ENCODE data around the gene MAP3K5.
A peak's percentile ranks its signal among the peaks of the same experiment; 100 is the strongest.

The MAP3K5 gene

DNA sequence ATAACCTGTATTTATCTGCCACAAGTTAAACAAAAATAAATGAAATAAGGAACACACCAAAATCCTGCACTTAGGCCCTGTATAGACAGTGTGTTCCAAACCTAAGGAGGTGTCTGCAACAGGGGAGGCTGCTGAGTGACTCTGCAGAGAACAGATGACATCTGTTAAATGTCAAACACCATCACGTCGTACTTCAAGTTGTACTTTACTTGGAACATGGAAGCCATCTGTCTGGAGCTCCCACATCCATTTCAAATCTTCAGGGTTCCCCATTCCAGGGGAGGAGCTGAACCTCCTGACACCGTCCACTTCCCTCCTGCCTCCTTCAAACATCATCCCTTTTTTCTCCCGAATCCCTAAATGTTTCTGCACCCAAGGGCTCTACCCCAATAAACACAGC is 240.2 kb downstream of the MAP3K5 start:
- no peak overlapping the region for H3K4me3 ChIP-seq (replicated peaks; ENCODE audit: low read depth, low read length)
- TF ChIP-seq, protein P1, sequence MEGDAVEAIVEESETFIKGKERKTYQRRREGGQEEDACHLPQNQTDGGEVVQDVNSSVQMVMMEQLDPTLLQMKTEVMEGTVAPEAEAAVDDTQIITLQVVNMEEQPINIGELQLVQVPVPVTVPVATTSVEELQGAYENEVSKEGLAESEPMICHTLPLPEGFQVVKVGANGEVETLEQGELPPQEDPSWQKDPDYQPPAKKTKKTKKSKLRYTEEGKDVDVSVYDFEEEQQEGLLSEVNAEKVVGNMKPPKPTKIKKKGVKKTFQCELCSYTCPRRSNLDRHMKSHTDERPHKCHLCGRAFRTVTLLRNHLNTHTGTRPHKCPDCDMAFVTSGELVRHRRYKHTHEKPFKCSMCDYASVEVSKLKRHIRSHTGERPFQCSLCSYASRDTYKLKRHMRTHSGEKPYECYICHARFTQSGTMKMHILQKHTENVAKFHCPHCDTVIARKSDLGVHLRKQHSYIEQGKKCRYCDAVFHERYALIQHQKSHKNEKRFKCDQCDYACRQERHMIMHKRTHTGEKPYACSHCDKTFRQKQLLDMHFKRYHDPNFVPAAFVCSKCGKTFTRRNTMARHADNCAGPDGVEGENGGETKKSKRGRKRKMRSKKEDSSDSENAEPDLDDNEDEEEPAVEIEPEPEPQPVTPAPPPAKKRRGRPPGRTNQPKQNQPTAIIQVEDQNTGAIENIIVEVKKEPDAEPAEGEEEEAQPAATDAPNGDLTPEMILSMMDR (IDR thresholded peaks at IDR 0.05; ENCODE audit: low read length, missing control alignments): no peak
- no peak for DNase-seq (ENCODE audit: low read depth)

DNA sequence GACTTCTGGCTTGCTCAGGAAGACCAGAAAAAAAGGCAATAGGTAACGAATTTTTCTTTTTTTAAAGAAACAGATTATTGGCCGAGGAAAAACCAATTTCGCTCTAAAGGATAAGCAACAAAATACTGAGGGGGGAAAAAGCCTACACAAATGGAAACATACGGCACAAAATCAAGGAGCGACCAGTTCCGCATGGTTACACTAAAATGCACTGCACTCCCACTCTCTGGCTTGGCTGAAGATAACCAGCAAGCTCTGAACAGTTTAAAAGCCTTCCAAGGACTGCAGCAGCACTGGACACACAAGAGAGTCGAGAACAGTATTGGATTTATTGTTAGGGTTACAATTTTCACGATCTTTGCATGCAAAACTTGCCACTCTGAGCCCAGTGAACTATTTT is 241.2 kb downstream of the MAP3K5 start:
- TF ChIP-seq, protein P1 (IDR thresholded peaks at IDR 0.05; ENCODE audit: low read length, missing control alignments): no peak
- no peak overlapping the region for H3K4me3 ChIP-seq (replicated peaks; ENCODE audit: low read depth, low read length)
- no peak for DNase-seq (ENCODE audit: low read depth)

DNA sequence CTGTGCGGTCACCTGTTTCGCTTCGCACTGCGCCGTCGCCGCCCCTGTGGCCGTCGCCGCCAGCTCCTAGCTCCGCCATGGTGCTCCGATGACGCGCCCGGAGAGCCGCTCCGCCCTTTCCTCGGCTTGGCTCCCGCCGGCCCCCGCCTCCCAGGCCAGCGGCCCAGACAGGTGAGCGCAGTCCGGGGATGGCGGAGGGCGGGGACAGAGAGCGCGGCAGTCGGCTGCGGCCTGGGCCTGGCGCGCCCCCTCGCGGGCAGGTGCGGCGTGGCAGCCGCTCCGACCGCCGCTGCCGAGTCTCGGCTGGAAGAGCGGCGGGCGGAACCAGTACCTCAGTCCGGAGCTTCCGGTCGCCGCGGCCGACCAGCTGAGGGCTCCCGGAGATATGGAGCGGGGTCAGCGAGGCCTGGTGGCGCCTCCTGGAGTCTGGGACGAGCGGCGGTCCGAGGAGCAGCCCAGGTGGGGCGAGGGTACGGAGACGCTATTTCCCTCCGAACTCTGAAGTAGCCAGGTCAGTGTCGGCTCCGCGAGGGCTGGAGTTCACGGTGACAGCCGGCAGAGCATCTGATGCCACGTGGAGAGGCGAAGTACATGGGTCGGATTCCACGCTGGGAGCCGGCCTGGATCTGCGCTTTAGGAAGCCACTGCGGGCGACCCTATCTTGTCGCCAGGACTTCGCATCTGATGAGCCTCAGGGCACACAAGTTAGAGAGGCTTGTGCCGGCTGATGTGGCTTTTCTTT is 241.8 kb downstream of the MAP3K5 start, which contains the start of gene MAP7:
TSS of gene MAP7 (minus strand) at position 93 of the 742 bp plus-strand sequence. CDS start at position 79, 14 bp downstream.
- TF ChIP-seq, protein P1 (IDR thresholded peaks at IDR 0.05; ENCODE audit: low read length, missing control alignments): peak; percentile 7
- peak within 1 kb of the TSS; percentile 54 for H3K4me3 ChIP-seq (replicated peaks; ENCODE audit: low read depth, low read length)
- DNase-seq (ENCODE audit: low read depth): no peak

- H3K4me3 ChIP-seq (replicated peaks; ENCODE audit: low read depth, low read length): peak overlapping the region; percentile 54
- TF ChIP-seq, protein P1 (IDR thresholded peaks at IDR 0.05; ENCODE audit: low read length, missing control alignments): no peak
- no peak for DNase-seq (ENCODE audit: low read depth)
Measured at GRCh38 chr6:136550045-136550329, 242.3 kb downstream of the MAP3K5 start.

- no peak for DNase-seq (ENCODE audit: low read depth)
- peak overlapping the region; percentile 38 for H3K4me3 ChIP-seq (replicated peaks; ENCODE audit: low read depth, low read length)
Measured at GRCh38 chr6:136549300-136550044, 242.8 kb downstream of the MAP3K5 start.

DNA sequence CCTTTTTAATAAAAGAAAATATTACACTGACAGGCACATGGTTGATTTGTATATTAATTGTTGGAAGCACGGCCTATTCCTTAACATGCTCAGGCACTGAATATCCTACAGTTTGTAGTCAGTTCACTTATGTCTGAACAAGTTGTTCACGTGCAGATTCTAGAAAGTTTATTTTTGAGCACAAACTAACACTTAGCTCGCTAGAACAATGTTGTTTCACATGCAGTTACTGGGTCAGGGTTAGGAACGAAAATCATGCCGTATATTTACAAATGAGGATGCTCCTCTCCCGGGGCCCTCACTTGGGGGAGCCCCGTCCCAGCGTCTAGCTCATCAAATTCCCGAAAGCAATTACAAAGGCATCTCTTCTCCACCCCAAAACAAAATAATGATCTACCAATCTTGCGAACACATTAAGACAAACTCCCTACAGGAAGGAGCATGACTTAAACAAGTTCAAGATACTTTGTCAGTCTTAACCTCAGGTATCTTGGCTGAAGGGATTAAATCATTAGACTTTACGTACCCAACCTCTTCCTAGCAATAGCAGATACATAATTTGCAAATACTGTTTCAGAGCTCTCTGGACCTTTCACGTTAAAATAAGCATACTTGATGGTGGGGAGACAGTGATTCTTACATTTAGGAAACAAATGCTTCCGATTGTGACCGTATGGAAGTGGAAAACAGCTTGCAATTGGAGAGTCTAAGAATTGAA is 243.5 kb downstream of the MAP3K5 start:
- DNase-seq (ENCODE audit: low read depth): no peak
- H3K4me3 ChIP-seq (replicated peaks; ENCODE audit: low read depth, low read length): no peak overlapping the region
- TF ChIP-seq, protein P1 (IDR thresholded peaks at IDR 0.05; ENCODE audit: low read length, missing control alignments): no peak

More at GRCh38 chr6:136549300-136550044, 242.8 kb downstream of the MAP3K5 start:
- TF ChIP-seq, protein P1 (IDR thresholded peaks at IDR 0.05; ENCODE audit: low read length, missing control alignments): no peak
